Endothelial cell (in vitro differentiated cells): Measurements from ENCODE around the gene PDE6D. TPM values are rescaled to one million over a fixed set of nuclear protein-coding genes. Genes with fewer than 3 reads are reported as not detected.

Source experiments
- DNase-seq: peaks from one replicate; pipeline ENCODE4 v3.0.0; 2021; ENCODE audit warnings: low spot score
- H3K27ac Mint-ChIP-seq: one replicate; pipeline ENCODE4 v1.8.0; 2021; ENCODE audit warnings: mixed read lengths, inconsistent platforms; ENCODE audit not compliant: unreplicated experiment
- H3K27me3 Mint-ChIP-seq: one replicate; pipeline ENCODE4 v1.8.0; 2021; ENCODE audit warnings: mild to moderate bottlenecking, moderate library complexity, mixed read lengths, inconsistent platforms; ENCODE audit not compliant: unreplicated experiment
- H3K36me3 Mint-ChIP-seq: one replicate; pipeline ENCODE4 v1.8.0; 2021; ENCODE audit warnings: mild to moderate bottlenecking, low read depth, mixed read lengths, inconsistent platforms; ENCODE audit not compliant: unreplicated experiment
- H3K4me1 Mint-ChIP-seq: one replicate; pipeline ENCODE4 v1.8.0; 2021; ENCODE audit warnings: mild to moderate bottlenecking, mixed read lengths, inconsistent platforms; ENCODE audit not compliant: unreplicated experiment
- H3K4me3 Mint-ChIP-seq: one replicate; pipeline ENCODE4 v1.8.0; 2021; ENCODE audit warnings: mild to moderate bottlenecking, mixed read lengths, inconsistent platforms; ENCODE audit not compliant: unreplicated experiment
- H3K9me3 Mint-ChIP-seq: one replicate; pipeline ENCODE4 v1.8.0; 2021; ENCODE audit warnings: mixed read lengths, inconsistent platforms; ENCODE audit not compliant: unreplicated experiment
- total RNA-seq: library from RNA; stranded (reverse); fragmentation: NEBNext Ultra II Directional; extraction: Animal tissue kit (Norgen Biotek cat#: 25700); gene quantifications from one replicate; pipeline ENCODE4 v1.2.1, GENCODE V29; 2021; ENCODE audit not compliant: unreplicated experiment
- TF ChIP-seq, protein P1 (sequence below): fragments of 200-600 bp; sonication (generic); IDR thresholded peaks from one replicate; pipeline ENCODE4 v1.5.0; 2021; ENCODE audit warnings: antibody characterized with exemption; ENCODE audit not compliant: unreplicated experiment

Gene PDE6D
- total RNA-seq, 1 donor from 2014 or later, result 29.3 TPM

DNA sequence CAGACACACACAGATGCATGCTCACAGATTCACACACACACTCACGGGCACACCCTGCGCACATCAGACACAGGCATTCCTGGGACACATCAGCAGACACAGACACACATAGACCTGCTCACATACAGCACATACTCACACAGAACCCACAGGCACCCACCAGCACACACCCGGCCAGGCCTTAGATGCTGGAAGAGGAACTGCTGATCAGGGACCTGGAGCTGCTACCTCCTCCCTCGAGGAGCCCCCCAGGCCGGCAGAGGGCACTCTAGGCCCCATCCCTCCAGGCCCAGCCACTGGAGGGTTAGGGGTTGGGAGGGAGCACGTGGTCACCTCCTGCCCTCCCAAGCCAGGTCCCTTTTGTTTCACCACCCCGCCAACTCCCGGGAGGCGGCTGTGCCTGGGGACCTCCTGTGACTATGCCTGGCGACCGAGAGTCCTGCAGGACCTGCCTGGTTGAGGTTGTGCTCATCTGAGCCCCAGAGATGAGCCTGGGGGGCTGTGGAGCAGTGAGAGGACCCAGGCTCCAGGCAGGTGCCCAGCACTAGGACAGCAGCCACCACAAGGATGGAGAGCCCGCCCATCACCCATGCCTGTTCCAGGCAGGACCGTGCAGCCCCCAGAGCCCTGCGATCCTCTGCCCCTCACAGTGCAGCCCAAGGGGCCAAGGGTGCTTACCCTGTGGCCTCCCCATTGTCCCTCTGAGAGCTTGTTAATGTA lies 93.8 kb downstream of the PDE6D start:
- Mint-ChIP-seq H3K9me3 (no peaks in the 10 kb centered on the region), H3K27me3 (peaks cover 15% of the 10 kb centered on the region), H3K27ac (peak overlapping the region; percentile 27), H3K4me3 (peak overlapping the region; percentile 56), H3K36me3 (no peaks in the 10 kb centered on the region), H3K4me1 (peaks cover 9% of the 10 kb centered on the region)
- DNase-seq, result peak; percentile 83
- TF ChIP-seq, protein P1, sequence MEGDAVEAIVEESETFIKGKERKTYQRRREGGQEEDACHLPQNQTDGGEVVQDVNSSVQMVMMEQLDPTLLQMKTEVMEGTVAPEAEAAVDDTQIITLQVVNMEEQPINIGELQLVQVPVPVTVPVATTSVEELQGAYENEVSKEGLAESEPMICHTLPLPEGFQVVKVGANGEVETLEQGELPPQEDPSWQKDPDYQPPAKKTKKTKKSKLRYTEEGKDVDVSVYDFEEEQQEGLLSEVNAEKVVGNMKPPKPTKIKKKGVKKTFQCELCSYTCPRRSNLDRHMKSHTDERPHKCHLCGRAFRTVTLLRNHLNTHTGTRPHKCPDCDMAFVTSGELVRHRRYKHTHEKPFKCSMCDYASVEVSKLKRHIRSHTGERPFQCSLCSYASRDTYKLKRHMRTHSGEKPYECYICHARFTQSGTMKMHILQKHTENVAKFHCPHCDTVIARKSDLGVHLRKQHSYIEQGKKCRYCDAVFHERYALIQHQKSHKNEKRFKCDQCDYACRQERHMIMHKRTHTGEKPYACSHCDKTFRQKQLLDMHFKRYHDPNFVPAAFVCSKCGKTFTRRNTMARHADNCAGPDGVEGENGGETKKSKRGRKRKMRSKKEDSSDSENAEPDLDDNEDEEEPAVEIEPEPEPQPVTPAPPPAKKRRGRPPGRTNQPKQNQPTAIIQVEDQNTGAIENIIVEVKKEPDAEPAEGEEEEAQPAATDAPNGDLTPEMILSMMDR, result peak; percentile 23

DNA sequence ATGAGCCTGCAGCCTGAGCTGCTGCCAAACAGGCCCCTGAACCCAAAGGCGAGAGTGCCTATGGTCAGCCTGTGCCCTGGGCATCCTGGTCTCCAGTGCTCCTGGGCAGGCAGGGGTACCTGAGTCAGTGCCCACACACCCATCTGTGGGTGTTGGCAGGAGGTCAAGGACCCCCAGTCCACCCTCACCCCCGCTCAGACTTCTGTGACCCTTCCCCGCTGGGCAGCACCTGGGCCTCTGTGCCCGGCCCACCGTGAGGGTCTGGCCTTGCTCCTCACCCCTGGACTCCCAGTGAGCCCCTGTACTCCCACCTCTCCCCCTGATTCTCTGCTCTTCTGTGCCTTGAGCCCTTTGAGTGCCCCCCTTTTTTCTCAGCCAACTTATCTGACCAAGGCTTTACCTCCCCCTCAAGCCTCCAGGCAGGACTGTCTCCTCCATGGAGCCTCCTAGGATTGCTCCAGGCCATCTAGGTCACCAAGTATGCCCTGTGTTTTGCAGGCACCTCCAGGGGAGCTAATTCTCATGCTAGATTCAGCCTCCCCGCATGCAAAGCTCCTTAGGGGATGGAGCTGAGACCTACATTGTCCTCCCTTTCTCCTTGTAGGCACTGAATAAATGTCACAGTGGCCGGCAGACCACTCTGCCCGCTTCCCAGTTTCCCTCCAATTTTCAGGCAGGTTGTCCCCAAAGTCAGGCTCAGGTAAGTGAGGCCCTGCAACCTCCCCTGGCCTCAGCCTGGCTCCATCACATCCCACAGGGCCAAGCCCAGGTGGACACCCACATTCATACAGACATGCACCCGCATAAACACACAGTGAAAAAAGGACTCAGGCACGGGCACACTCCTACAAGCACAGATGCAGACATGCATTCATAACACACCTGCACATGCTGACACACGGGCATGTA lies 94.6 kb downstream of the PDE6D start:
- Mint-ChIP-seq H3K4me1 (peaks cover 13% of the 10 kb centered on the region), H3K36me3 (no peaks in the 10 kb centered on the region), H3K4me3 (peak overlapping the region; percentile 12), H3K9me3 (no peaks in the 10 kb centered on the region), H3K27me3 (peaks cover 17% of the 10 kb centered on the region), H3K27ac (peak overlapping the region; percentile 27)
- no peak for DNase-seq
- TF ChIP-seq, protein P1, result no peak

DNA sequence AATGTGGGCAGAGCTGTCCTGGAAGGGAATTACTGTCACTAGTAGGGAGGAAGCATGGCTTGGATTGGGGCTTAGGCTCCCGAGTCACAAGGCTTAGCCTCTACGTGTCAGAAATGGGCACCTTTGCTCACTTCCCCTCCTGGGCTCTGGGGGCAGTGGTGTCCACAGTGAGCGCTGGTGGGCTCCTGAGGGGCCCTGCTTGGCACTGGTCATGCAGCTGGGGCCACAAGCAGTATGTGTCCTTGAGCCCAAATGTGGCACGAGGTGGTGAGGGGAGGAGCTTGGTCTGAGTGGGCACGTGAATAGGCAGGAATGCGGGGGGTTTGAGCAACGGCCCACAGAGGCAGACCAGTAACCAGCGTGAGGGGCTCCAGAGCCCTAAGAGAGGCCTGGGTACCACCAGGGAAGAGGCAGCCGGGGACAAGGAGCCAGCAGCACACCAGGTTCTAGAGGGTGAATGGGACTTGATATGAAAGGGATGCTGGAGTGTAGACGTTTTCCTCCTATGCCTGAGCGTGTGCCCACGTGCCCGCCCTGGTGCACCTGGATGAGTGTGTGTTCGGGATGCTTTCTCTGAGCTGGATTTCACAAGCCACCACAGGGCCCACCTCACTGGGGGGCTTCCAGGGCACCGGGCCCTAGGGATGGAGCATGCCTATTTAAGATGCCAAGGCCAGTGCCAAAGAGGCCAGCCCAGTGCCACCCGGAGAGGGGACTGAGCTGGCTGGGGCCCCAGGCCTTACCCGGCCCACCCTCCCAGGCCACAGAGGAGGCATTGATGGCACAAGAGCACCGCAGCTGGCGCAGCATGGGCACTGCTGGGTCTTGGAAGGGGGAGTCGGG lies 95.5 kb downstream of the PDE6D start:
- DNase-seq, result no peak
- TF ChIP-seq, protein P1, result no peak
- Mint-ChIP-seq H3K27me3 (peaks cover 16% of the 10 kb centered on the region), H3K9me3 (no peaks in the 10 kb centered on the region), H3K4me3 (no peak overlapping the region), H3K4me1 (peaks cover 14% of the 10 kb centered on the region), H3K36me3 (no peaks in the 10 kb centered on the region), H3K27ac (no peak overlapping the region)

DNA sequence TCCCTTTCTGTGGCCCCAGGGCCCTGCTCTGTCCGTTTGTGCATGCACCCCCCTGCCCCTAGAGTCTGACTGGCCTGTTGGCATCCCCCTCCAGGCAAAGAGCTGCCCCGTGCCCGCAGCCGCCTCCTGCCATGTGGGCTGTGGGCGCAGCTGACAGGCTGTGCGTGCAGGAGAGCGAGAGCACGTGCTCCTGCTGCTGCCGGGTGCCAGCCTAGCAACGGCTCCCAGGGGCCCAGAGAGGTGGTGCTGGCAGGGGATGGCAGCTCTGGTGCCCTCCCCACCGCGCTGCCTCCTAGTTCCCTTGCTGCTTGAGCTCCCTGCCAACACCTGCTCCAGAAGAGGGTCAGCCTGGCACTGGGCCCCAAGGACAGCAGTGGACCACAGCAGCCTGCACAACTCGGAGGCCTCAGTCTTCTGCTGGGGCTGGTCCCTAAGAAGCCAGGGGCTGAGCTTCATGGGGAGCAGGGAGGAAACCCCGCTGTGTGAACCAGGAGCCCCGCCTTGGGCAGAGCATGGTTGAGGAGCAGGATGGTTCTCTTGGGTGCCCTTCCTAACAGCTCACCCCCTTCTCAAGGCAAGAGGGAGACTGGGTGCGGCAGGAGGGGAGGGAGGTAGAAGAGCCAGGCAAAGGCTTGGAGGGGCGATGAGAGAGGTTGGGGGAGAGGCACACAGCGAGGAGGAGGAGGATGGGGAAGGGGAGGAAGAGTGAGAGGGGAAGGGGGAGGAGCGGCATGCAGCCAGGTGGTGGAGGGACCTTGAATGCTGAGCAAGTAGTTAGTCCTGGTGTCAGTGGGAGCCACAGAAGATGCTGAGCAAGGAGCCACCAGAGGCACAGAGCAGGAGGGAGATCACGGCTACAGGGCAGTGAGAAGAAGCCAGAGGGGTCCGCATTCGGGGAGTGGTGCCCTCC lies 96.5 kb downstream of the PDE6D start:
- Mint-ChIP-seq H3K27ac (no peak overlapping the region), H3K4me3 (no peak overlapping the region), H3K9me3 (no peaks in the 10 kb centered on the region), H3K4me1 (peaks cover 14% of the 10 kb centered on the region), H3K36me3 (no peaks in the 10 kb centered on the region), H3K27me3 (peaks cover 16% of the 10 kb centered on the region)
- DNase-seq, result no peak
- TF ChIP-seq, protein P1, result no peak
